HEK293 (cell line): Measurements from ENCODE around the gene LGR5.

Source experiments
- CTCF ChIA-PET: fragments of 350-600 bp; formaldehyde crosslinking; extraction: SDS; loops from one replicate; lab custom pipeline; 2021; ENCODE audit warnings: antibody characterized with exemption; lab: Yijun Ruan, JAX
- POLR2A ChIA-PET: fragments of 300-600 bp; formaldehyde crosslinking; extraction: SDS; loops from one replicate; lab custom pipeline; 2020; ENCODE audit warnings: antibody characterized with exemption, inconsistent platforms; lab: Yijun Ruan, JAX
- H3K27ac ChIP-seq: fragments of 200-500 bp; sonication (Bioruptor generic); 2 replicates; pipeline ENCODE4 v1.5.1; 2014; ENCODE audit warnings: low read depth, low read length, control low read depth, inconsistent platforms; ENCODE audit errors: extremely low read depth
- H3K36me3 ChIP-seq, 2 experiments: fragments of 200-500 bp in 1 of 2; sonication (Bioruptor generic) in 1 of 2; 1 replicate in 1 of 2; 2 replicates in 1 of 2; pipeline ENCODE4 v1.5.1; 2014 to 2017; ENCODE audit warnings: inconsistent platforms in 2 of 2, low read length in 2 of 2; ENCODE audit not compliant: control insufficient read depth in 2 of 2, insufficient read depth in 1 of 2
- H3K4me1 ChIP-seq: fragments of 200-500 bp; sonication (Bioruptor generic); 2 replicates; pipeline ENCODE4 v1.5.1; 2014; ENCODE audit warnings: mild to moderate bottlenecking, low read length, inconsistent platforms; ENCODE audit not compliant: control insufficient read depth, insufficient read depth
- H3K4me3 ChIP-seq: 2 replicates; pipeline ENCODE4 v1.5.1; 2011; ENCODE audit warnings: low read depth, mild to moderate bottlenecking, control low read depth, low read length, moderate library complexity
- H3K9me3 ChIP-seq: fragments of 200-500 bp; sonication (Bioruptor generic); 2 replicates; pipeline ENCODE4 v1.5.1; 2014; ENCODE audit warnings: low read depth, low read length, inconsistent platforms; ENCODE audit not compliant: control insufficient read depth, insufficient read depth
- BCL11A ChIP-seq: fragments of 450-650 bp; formaldehyde crosslinking; IDR thresholded peaks from 2 replicates; pipeline ENCODE4 v1.5.1; 2016; ENCODE audit warnings: low read depth, missing biosample characterization, missing genetic modification characterization
- ZBTB21 ChIP-seq: fragments of 450-650 bp; formaldehyde crosslinking; IDR thresholded peaks from 2 replicates; pipeline ENCODE4 v1.5.1; 2017; ENCODE audit warnings: missing biosample characterization, missing genetic modification characterization
- ZNF121 ChIP-seq: fragments of 450-650 bp; formaldehyde crosslinking; IDR thresholded peaks from 2 replicates; pipeline ENCODE4 v1.5.1; 2016; ENCODE audit warnings: missing biosample characterization, missing genetic modification characterization
- ZNF350 ChIP-seq: fragments of 450-650 bp; formaldehyde crosslinking; IDR thresholded peaks from 2 replicates; pipeline ENCODE4 v1.5.0; 2017; ENCODE audit warnings: missing biosample characterization, mild to moderate bottlenecking, missing genetic modification characterization
- ZNF394 ChIP-seq: fragments of 450-650 bp; formaldehyde crosslinking; IDR thresholded peaks from 2 replicates; pipeline ENCODE4 v1.5.1; 2016; ENCODE audit warnings: missing biosample characterization, missing genetic modification characterization, mild to moderate bottlenecking, moderate library complexity, borderline replicate concordance
- ZNF518A ChIP-seq: fragments of 450-650 bp; formaldehyde crosslinking; conservative IDR thresholded peaks from 2 replicates; pipeline ENCODE4 v1.5.1; 2016; ENCODE audit warnings: low read depth, missing biosample characterization, missing genetic modification characterization
- ZNF530 ChIP-seq: fragments of 450-650 bp; formaldehyde crosslinking; IDR thresholded peaks from 2 replicates; pipeline ENCODE4 v1.5.1; 2016; ENCODE audit warnings: low read depth, missing biosample characterization, missing genetic modification characterization
- ZNF555 ChIP-seq: fragments of 450-650 bp; formaldehyde crosslinking; conservative IDR thresholded peaks from 2 replicates; pipeline ENCODE4 v1.5.1; 2017; ENCODE audit warnings: missing biosample characterization, mild to moderate bottlenecking, missing genetic modification characterization, inconsistent platforms
- ZNF561 ChIP-seq: fragments of 450-650 bp; IDR thresholded peaks from 2 replicates; pipeline ENCODE4 v1.5.1; 2018; ENCODE audit warnings: missing biosample characterization, missing genetic modification characterization, borderline replicate concordance
- ZNF571 ChIP-seq: fragments of 450-650 bp; formaldehyde crosslinking; IDR thresholded peaks from 2 replicates; pipeline ENCODE4 v1.5.0; 2017; ENCODE audit warnings: missing biosample characterization, missing genetic modification characterization
- TF ChIP-seq, protein P1 (sequence below): fragments of 450-650 bp; formaldehyde crosslinking; IDR thresholded peaks from 2 replicates; pipeline ENCODE4 v1.5.1; 2016; ENCODE audit warnings: missing biosample characterization, missing genetic modification characterization, low read depth

The LGR5 gene

GRCh38 chr12:71536939-71537622 lies 97.5 kb downstream of the LGR5 start:
- CTCF ChIA-PET, result no interaction called here
- POLR2A ChIA-PET, result interaction anchor here (0.6 kb wide), 2 partner anchors 13 to 16 kb away, joined by 3 read pairs; no protein-coding TSS in a partner anchor

GRCh38 chr12:71538807-71539206 lies 99.2 kb downstream of the LGR5 start:
- no peak overlapping the region for H3K4me3 ChIP-seq
- CTCF ChIA-PET, result interaction anchor here (2.0 kb wide), 1 partner anchor 98 kb away, joined by 4 read pairs; no protein-coding TSS in a partner anchor
- TF ChIP-seq ZNF555 (tag by site-specific recombination), result no peak
- no peak for TF ChIP-seq ZNF530 (tag by site-specific recombination)
- no peak for TF ChIP-seq ZNF518A (tag by site-specific recombination)
- POLR2A ChIA-PET, result no interaction called here
- H3K27ac ChIP-seq, result no peak overlapping the region
- no peaks in the 10 kb centered on the region for H3K9me3 ChIP-seq
- H3K36me3 ChIP-seq, result no peaks in the 10 kb centered on the region; a peak in 2 of 3 replicates
- H3K4me1 ChIP-seq, result no peaks in the 10 kb centered on the region

More at GRCh38 chr12:71536939-71537622, 97.5 kb downstream of the LGR5 start:
- no peak overlapping the region for H3K27ac ChIP-seq
- TF ChIP-seq ZNF394 (no peak), ZNF571 (tag by site-specific recombination) (no peak), ZNF350 (no peak)
- H3K9me3 ChIP-seq, result no peaks in the 10 kb centered on the region
- no peaks in the 10 kb centered on the region; a peak in 2 of 3 replicates for H3K36me3 ChIP-seq
- no peak overlapping the region for H3K4me3 ChIP-seq
- H3K4me1 ChIP-seq, result no peaks in the 10 kb centered on the region

- TF ChIP-seq BCL11A (tag by site-specific recombination) (no peak), ZBTB21 (tag by site-specific recombination) (no peak), ZNF121 (no peak), ZNF561 (tag by site-specific recombination) (no peak)
- TF ChIP-seq, protein P1, sequence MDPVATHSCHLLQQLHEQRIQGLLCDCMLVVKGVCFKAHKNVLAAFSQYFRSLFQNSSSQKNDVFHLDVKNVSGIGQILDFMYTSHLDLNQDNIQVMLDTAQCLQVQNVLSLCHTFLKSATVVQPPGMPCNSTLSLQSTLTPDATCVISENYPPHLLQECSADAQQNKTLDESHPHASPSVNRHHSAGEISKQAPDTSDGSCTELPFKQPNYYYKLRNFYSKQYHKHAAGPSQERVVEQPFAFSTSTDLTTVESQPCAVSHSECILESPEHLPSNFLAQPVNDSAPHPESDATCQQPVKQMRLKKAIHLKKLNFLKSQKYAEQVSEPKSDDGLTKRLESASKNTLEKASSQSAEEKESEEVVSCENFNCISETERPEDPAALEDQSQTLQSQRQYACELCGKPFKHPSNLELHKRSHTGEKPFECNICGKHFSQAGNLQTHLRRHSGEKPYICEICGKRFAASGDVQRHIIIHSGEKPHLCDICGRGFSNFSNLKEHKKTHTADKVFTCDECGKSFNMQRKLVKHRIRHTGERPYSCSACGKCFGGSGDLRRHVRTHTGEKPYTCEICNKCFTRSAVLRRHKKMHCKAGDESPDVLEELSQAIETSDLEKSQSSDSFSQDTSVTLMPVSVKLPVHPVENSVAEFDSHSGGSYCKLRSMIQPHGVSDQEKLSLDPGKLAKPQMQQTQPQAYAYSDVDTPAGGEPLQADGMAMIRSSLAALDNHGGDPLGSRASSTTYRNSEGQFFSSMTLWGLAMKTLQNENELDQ, result no peak
- TF ChIP-seq, all 188 proteins: peak for 0
These were observed 102.0 kb downstream of the LGR5 start for GRCh38 chr12:71541583-71541982.

More at GRCh38 chr12:71541583-71541982, 102.0 kb downstream of the LGR5 start:
- CTCF ChIA-PET, result no interaction called here
- Histone ChIP-seq H3K4me1 (no peaks in the 10 kb centered on the region), H3K36me3 (no peaks in the 10 kb centered on the region; a peak in 2 of 3 replicates), H3K9me3 (no peaks in the 10 kb centered on the region), H3K4me3 (no peak overlapping the region), H3K27ac (no peak overlapping the region)
- POLR2A ChIA-PET, result no interaction called here
